Effector memory CD4-positive, alpha-beta T cell (primary cell): ENCODE data around the gene MTA1.

Source experiments
- DNase-seq, 3 donors: peaks; one replicate each; pipeline ENCODE4 v3.0.0-alpha.2; 2020
- H3K27ac ChIP-seq: 2 replicates; pipeline ENCODE4 v1.7.0; 2013; ENCODE audit warnings: mild to moderate bottlenecking, low read length, moderate library complexity; ENCODE audit not compliant: insufficient read depth, poor library complexity, severe bottlenecking
- H3K27me3 ChIP-seq: replicated peaks from 2 replicates; pipeline ENCODE4 v1.7.0; 2013; ENCODE audit warnings: mild to moderate bottlenecking, low read length; ENCODE audit not compliant: insufficient read depth, control insufficient read depth, poor library complexity, severe bottlenecking
- H3K36me3 ChIP-seq: 2 replicates; pipeline ENCODE4 v1.7.0; 2013; ENCODE audit warnings: mild to moderate bottlenecking, low read length, moderate library complexity; ENCODE audit not compliant: control insufficient read depth, insufficient read depth
- H3K4me1 ChIP-seq: 2 replicates; pipeline ENCODE4 v1.7.0; 2013; ENCODE audit warnings: low read length, mild to moderate bottlenecking; ENCODE audit not compliant: control insufficient read depth, insufficient read depth, poor library complexity, severe bottlenecking
- H3K4me3 ChIP-seq: 2 replicates; pipeline ENCODE4 v1.7.0; 2013; ENCODE audit warnings: low read length, low read depth, mild to moderate bottlenecking; ENCODE audit not compliant: insufficient read depth, poor library complexity, severe bottlenecking
- H3K9me3 ChIP-seq: 2 replicates; pipeline ENCODE4 v1.7.0; 2013; ENCODE audit warnings: mild to moderate bottlenecking, low read length, moderate library complexity; ENCODE audit not compliant: control insufficient read depth

Gene MTA1

GRCh38 chr14:105387530-105387922 is 32.1 kb upstream of the MTA1 start:
- Histone ChIP-seq H3K27ac (no peak overlapping the region), H3K4me3 (no peak overlapping the region), H3K4me1 (no peaks in the 10 kb centered on the region), H3K9me3 (no peaks in the 10 kb centered on the region), H3K36me3 (peaks cover 4% of the 10 kb centered on the region), H3K27me3 (no peaks in the 10 kb centered on the region)
- DNase-seq, result no peak

- Histone ChIP-seq H3K4me1 (no peaks in the 10 kb centered on the region), H3K27ac (no peak overlapping the region), H3K9me3 (no peaks in the 10 kb centered on the region), H3K36me3 (peaks cover 4% of the 10 kb centered on the region), H3K4me3 (no peak overlapping the region), H3K27me3 (no peaks in the 10 kb centered on the region)
- no peak for DNase-seq
Observed at GRCh38 chr14:105388110-105388951, 31.3 kb upstream of the MTA1 start.

GRCh38 chr14:105388976-105389375 is 30.7 kb upstream of the MTA1 start:
- peaks cover 4% of the 10 kb centered on the region for H3K36me3 ChIP-seq
- H3K4me1 ChIP-seq, result no peaks in the 10 kb centered on the region
- no peak for DNase-seq
- H3K9me3 ChIP-seq, result no peaks in the 10 kb centered on the region
- no peaks in the 10 kb centered on the region for H3K27me3 ChIP-seq
- no peak overlapping the region for H3K4me3 ChIP-seq
- no peak overlapping the region for H3K27ac ChIP-seq

GRCh38 chr14:105389534-105389933 is 30.1 kb upstream of the MTA1 start:
- Histone ChIP-seq H3K4me1 (no peaks in the 10 kb centered on the region), H3K4me3 (no peak overlapping the region), H3K9me3 (no peaks in the 10 kb centered on the region), H3K36me3 (peaks cover 4% of the 10 kb centered on the region), H3K27me3 (no peaks in the 10 kb centered on the region), H3K27ac (no peak overlapping the region)
- no peak for DNase-seq

- H3K4me1 ChIP-seq, result no peaks in the 10 kb centered on the region
- no peaks in the 10 kb centered on the region for H3K27me3 ChIP-seq
- H3K4me3 ChIP-seq, result no peak overlapping the region
- DNase-seq, result no peak
- peaks cover 2% of the 10 kb centered on the region for H3K36me3 ChIP-seq
- H3K27ac ChIP-seq, result no peak overlapping the region
- no peaks in the 10 kb centered on the region for H3K9me3 ChIP-seq
Observed at GRCh38 chr14:105389976-105390848, 29.4 kb upstream of the MTA1 start.

GRCh38 chr14:105390849-105391500 is 28.7 kb upstream of the MTA1 start:
- no peaks in the 10 kb centered on the region for H3K27me3 ChIP-seq
- no peak for DNase-seq
- no peaks in the 10 kb centered on the region for H3K9me3 ChIP-seq
- H3K27ac ChIP-seq, result no peak overlapping the region
- H3K4me3 ChIP-seq, result no peak overlapping the region
- no peaks in the 10 kb centered on the region for H3K36me3 ChIP-seq
- H3K4me1 ChIP-seq, result no peaks in the 10 kb centered on the region

GRCh38 chr14:105391541-105391940 is 28.1 kb upstream of the MTA1 start:
- Histone ChIP-seq H3K36me3 (no peaks in the 10 kb centered on the region), H3K4me1 (no peaks in the 10 kb centered on the region), H3K27ac (no peak overlapping the region), H3K27me3 (no peaks in the 10 kb centered on the region), H3K9me3 (no peaks in the 10 kb centered on the region), H3K4me3 (no peak overlapping the region)
- DNase-seq, result no peak

- Histone ChIP-seq H3K4me3 (no peak overlapping the region), H3K36me3 (no peaks in the 10 kb centered on the region), H3K9me3 (no peaks in the 10 kb centered on the region), H3K4me1 (no peaks in the 10 kb centered on the region), H3K27ac (no peak overlapping the region), H3K27me3 (no peaks in the 10 kb centered on the region)
- no peak for DNase-seq
Observed at GRCh38 chr14:105392131-105393090, 27.2 kb upstream of the MTA1 start.

GRCh38 chr14:105393151-105393550 is 26.5 kb upstream of the MTA1 start:
- no peaks in the 10 kb centered on the region for H3K36me3 ChIP-seq
- peaks cover 5% of the 10 kb centered on the region for H3K4me1 ChIP-seq
- no peaks in the 10 kb centered on the region for H3K9me3 ChIP-seq
- no peak for DNase-seq
- no peak overlapping the region for H3K4me3 ChIP-seq
- no peaks in the 10 kb centered on the region for H3K27me3 ChIP-seq
- no peak overlapping the region for H3K27ac ChIP-seq
